ENCODE data around the gene U2AF1L4. TPM values are rescaled to one million over a fixed set of nuclear protein-coding genes. Genes with fewer than 3 reads are reported as not detected.

U2AF1L4 gene
- total and polyA plus RNA-seq, 7 donors: 12.7 to 53.5 (median 18.2) TPM

DNA sequence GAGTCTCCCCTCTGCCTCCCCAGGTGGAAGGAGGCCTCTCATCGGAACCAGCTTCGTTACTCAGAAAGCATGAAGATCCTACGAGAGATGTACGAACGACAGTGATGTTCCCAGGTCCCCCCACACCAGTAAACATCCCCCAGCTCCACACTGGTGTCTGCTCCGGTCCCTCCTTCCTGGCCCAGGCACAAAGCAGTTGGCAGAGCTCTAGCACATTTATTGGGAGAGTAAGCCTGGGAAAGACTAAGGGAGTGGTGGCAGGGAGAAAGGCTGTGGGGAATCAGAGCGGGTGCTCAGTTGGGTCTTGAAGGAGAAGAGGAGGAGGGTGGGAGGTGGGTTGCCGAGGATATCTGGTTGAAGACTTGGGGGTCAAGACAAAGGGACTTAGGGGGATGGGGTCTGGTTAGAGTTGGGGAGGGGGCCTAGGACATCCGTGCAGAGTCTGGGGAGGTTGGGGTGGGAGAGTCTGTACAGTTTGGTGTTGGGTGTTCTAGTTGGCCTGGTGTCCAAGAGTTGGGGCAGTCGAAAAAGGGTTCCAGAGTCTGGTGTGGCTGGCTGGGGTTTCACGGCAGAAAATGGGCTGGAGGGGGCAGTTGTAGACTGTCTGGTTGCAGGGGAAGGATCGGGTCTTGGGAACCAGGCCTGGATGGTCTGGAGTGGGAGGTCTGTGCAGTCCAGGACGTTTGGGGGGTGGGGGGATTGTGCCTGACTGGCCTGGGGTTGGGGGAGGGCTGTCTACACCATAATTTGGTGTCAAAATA, 9.3 kb upstream of the U2AF1L4 start:
- intact Hi-C loops (cut with DNase I): loop anchor here (5.0 to 10.0 kb wide), 4 partner anchors 107 to 388 kb away; partner anchors contain the start of genes CAPNS1, COX6B1, THAP8 and WDR62
- Histone ChIP-seq H3K27ac (peak overlapping the region; percentile 98 to 99 (median 99)), H3K9me3 (no peaks in the 10 kb centered on the region), H3K27me3 (no peaks in the 10 kb centered on the region), H3K36me3 (peaks cover 6 to 25% (median 24%) of the 10 kb centered on the region in 4 donors), H3K4me1 (peaks cover 0 to 63% (median 55%) of the 10 kb centered on the region in 4 donors), H3K4me3 (peak overlapping the region; percentile 4 to 85 (median 80))
- TF ChIP-seq, protein P1, sequence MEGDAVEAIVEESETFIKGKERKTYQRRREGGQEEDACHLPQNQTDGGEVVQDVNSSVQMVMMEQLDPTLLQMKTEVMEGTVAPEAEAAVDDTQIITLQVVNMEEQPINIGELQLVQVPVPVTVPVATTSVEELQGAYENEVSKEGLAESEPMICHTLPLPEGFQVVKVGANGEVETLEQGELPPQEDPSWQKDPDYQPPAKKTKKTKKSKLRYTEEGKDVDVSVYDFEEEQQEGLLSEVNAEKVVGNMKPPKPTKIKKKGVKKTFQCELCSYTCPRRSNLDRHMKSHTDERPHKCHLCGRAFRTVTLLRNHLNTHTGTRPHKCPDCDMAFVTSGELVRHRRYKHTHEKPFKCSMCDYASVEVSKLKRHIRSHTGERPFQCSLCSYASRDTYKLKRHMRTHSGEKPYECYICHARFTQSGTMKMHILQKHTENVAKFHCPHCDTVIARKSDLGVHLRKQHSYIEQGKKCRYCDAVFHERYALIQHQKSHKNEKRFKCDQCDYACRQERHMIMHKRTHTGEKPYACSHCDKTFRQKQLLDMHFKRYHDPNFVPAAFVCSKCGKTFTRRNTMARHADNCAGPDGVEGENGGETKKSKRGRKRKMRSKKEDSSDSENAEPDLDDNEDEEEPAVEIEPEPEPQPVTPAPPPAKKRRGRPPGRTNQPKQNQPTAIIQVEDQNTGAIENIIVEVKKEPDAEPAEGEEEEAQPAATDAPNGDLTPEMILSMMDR (IDR thresholded peaks at IDR 0.05): no peak
- TF ChIP-seq POLR2A (IDR thresholded peaks at IDR 0.05) (no peak), EP300 (IDR thresholded peaks at IDR 0.05) (no peak), POLR2AphosphoS5 (IDR thresholded peaks at IDR 0.05) (peak in 1 of 4 donors; percentile 15)
- DNase-seq: peak; percentile 70
- 85 to 87% methylated on average over 13 of the region's 13 CpGs for WGBS, 2 donors

DNA sequence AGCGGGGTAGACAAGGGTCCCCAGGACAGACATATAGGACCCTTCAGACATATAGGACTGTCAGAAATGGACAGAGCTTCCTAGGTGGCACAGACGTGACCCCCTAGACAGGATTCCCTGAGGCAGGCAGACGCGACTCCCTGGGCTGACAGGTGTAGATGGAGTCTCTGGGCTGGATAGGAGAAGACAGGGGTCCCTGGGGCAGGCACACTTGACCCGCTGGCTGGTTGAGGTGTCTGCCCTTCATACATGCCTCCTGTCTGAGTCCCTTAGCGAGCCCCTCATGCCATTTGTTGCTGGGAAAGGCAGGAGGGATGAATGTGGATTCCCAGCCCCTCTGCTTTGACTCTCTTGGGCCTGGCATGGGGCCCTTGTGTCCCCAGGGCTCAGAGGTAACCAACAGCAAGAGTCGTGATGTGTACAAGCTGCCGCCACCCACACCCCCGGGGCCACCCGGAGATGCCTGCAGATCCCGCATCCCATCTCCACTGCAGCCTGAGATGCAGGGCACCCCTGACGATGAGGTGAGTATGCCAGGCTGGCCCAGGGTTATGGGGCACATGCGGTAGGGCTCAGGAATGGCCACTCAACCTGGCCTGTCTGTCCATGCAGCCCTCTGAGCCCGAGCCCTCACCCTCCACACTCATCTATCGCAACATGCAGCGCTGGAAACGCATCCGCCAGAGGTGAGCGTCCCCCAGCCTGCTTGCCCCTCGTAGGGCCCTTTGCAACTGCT, 8.6 kb upstream of the U2AF1L4 start:
- Histone ChIP-seq H3K27ac (peak overlapping the region; percentile 98 to 99 (median 99)), H3K36me3 (peaks cover 6 to 25% (median 24%) of the 10 kb centered on the region in 4 donors), H3K27me3 (no peaks in the 10 kb centered on the region), H3K9me3 (no peaks in the 10 kb centered on the region), H3K4me3 (no peak overlapping the region), H3K4me1 (peaks cover 0 to 63% (median 56%) of the 10 kb centered on the region in 4 donors)
- DNase-seq: peak; percentile 72
- TF ChIP-seq EP300 (IDR thresholded peaks at IDR 0.05) (no peak), POLR2AphosphoS5 (IDR thresholded peaks at IDR 0.05) (no peak), POLR2A (IDR thresholded peaks at IDR 0.05) (no peak)
- TF ChIP-seq, protein P1 (IDR thresholded peaks at IDR 0.05): no peak
- WGBS, 2 donors: 92 to 96% methylated on average over 20 of the region's 20 CpGs
- intact Hi-C loops (cut with DNase I): loop anchor here (10.0 kb wide), 1 partner anchor 301 kb away; the partner anchor contains the start of genes THAP8 and WDR62

DNA sequence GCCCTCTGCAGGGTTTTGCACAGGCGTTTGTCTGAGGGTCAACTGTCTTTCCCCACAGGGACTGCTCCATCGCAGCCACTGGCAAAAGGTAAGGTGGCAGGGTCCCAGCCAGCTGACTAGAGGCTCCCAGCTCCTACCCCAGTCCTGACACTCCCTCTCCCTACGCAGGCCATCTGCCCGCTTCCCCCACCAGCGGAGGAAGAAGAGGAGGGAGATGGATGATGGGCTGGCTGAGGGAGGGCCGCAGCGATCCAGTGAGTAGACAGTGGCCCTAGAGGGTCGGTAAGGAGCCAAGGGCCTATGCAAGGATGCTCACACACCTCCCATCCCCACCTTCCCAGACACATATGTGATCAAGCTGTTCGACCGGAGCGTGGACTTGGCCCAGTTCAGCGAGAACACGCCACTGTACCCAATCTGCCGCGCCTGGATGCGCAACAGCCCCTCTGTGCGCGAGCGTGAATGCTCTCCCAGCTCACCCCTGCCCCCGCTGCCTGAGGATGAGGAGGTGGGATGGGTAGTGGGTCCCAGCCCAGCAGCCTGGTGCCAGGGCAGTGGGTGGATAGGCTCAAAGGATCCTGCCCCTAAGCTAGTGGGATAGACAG, 7.6 kb upstream of the U2AF1L4 start:
- Histone ChIP-seq H3K9me3 (no peaks in the 10 kb centered on the region), H3K27me3 (no peaks in the 10 kb centered on the region), H3K36me3 (peaks cover 6 to 25% (median 24%) of the 10 kb centered on the region in 4 donors), H3K27ac (peak overlapping the region; percentile 98 to 99 (median 99)), H3K4me1 (peaks cover 0 to 62% (median 55%) of the 10 kb centered on the region in 4 donors), H3K4me3 (no peak overlapping the region)
- DNase-seq: peak; percentile 64
- intact Hi-C loops (cut with DNase I): loop anchor here (10.0 kb wide), 1 partner anchor 302 kb away; the partner anchor contains the start of genes THAP8 and WDR62
- TF ChIP-seq EP300 (IDR thresholded peaks at IDR 0.05) (no peak), POLR2A (IDR thresholded peaks at IDR 0.05) (no peak), POLR2AphosphoS5 (IDR thresholded peaks at IDR 0.05) (no peak)
- TF ChIP-seq, protein P1 (IDR thresholded peaks at IDR 0.05): no peak
- 95 to 96% methylated on average over 20 of the region's 20 CpGs for WGBS, 2 donors

DNA sequence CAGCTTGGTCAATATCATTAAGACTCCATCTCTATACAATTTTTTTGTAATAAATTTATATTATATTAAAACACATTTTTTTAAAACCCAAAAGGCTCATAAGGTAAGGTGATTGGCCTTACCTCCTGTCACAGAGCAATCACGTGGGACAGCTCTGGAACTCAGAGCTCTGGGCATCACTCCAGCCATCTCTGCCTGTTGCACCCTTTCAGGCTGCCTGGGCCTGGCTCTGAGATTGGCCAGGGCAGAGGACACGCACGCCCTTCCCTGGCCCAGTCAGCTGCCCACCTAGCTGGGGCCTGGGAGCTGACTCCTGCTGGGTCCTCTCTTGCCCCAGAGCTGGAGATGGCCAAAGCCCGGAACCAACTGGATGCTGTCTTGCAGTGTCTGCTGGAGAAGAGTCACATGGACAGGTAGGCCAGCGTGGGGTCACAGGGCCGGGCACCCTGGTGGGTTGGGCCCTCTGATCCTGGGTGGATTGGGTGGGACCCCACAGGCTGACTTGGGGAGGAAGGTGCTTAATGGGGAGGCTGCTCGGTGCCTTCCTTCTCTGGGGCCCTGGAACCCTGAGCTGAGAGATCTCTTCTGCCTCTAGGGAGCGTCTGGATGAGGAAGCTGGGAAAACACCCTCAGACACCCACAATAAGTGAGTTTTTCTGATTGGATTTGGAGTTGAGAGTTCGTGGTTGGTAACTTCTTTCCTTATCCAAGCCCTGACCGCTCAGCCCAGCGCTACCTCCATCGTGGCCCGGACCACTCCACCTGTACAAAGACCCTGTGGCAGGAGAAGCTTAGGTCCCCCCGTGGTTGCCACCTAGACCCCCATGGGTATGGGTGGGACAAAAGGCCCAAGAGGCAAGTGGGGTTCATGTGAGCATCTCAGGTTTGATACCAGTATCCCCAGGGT, 6.9 kb upstream of the U2AF1L4 start:
- intact Hi-C loops (cut with DNase I): loop anchor here (10.0 kb wide), 1 partner anchor 303 kb away; the partner anchor contains the start of genes THAP8 and WDR62
- WGBS, 2 donors: 90 to 94% methylated on average over 14 of the region's 14 CpGs
- H3K27ac ChIP-seq: peak overlapping the region in 2 of 4 donors; percentile 30 to 99
- H3K27me3 ChIP-seq: no peaks in the 10 kb centered on the region
- no peaks in the 10 kb centered on the region for H3K9me3 ChIP-seq
- H3K4me3 ChIP-seq: no peak overlapping the region
- peak; percentile 65 for DNase-seq
- peaks cover 6 to 25% (median 24%) of the 10 kb centered on the region in 4 donors for H3K36me3 ChIP-seq
- TF ChIP-seq POLR2AphosphoS5 (IDR thresholded peaks at IDR 0.05): peak in 1 of 4 donors; percentile 26
- TF ChIP-seq, protein P1 (IDR thresholded peaks at IDR 0.05): no peak
- H3K4me1 ChIP-seq: peaks cover 0 to 61% (median 53%) of the 10 kb centered on the region in 4 donors

All from sigmoid colon (tissue), 7 donors.